Measurements from ENCODE around the gene TMEM247.

DNA sequence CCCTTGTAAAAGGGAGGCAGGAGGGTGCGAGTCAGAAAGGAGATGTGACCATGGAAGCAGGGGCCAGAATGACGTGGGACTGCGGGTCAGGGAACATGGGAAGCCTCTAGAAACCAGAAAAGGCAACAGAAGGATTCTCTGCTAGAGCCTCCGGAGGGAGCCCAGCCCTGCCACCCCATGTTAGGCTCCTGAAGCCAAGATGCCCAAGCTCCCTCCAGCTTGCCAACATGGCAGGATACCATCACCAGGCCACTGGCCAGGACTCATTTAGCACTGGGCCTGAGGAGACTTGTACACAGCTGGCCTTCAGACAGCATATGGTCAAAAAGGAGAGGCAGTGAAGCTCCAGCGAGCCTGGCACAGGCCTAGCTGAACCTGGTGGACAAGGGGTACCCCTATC, 5.6 kb downstream of the TMEM247 start:
- TF ChIP-seq, protein P1, sequence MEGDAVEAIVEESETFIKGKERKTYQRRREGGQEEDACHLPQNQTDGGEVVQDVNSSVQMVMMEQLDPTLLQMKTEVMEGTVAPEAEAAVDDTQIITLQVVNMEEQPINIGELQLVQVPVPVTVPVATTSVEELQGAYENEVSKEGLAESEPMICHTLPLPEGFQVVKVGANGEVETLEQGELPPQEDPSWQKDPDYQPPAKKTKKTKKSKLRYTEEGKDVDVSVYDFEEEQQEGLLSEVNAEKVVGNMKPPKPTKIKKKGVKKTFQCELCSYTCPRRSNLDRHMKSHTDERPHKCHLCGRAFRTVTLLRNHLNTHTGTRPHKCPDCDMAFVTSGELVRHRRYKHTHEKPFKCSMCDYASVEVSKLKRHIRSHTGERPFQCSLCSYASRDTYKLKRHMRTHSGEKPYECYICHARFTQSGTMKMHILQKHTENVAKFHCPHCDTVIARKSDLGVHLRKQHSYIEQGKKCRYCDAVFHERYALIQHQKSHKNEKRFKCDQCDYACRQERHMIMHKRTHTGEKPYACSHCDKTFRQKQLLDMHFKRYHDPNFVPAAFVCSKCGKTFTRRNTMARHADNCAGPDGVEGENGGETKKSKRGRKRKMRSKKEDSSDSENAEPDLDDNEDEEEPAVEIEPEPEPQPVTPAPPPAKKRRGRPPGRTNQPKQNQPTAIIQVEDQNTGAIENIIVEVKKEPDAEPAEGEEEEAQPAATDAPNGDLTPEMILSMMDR (IDR thresholded peaks at IDR 0.05) = no peak
- TF ChIP-seq POLR2AphosphoS5 (IDR thresholded peaks at IDR 0.05) (no peak), POLR2A (IDR thresholded peaks at IDR 0.05) (no peak), EP300 (IDR thresholded peaks at IDR 0.05) (no peak)

All from suprapubic skin (tissue), 4 donors.